ENCODE measurements around the gene UGT1A3. TPM values are rescaled to one million over a fixed set of nuclear protein-coding genes. Genes with fewer than 3 reads are reported as not detected.

UGT1A3 gene
- polyA plus RNA-seq, 1 donor, result not detected

DNA sequence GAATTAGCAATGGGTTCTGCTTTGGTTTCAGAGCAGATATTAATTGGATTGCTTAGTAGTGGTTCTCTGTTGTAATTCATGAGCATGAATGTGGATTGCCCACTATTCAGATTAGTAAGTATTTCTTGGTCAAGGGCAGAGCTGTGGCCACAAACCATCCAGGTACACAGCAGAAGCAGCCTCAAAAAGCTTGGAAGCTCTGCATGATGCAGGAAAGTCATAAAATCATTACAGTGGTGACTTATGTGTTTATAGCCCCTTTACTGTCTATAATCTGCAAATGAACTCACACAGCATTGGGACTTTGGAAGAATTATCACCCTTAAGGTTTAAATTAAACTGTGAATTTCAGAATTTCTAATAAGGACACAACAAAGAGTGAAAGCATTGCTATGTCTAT lies 29.3 kb downstream of the UGT1A3 start:
- DNase-seq, result no peak

DNA sequence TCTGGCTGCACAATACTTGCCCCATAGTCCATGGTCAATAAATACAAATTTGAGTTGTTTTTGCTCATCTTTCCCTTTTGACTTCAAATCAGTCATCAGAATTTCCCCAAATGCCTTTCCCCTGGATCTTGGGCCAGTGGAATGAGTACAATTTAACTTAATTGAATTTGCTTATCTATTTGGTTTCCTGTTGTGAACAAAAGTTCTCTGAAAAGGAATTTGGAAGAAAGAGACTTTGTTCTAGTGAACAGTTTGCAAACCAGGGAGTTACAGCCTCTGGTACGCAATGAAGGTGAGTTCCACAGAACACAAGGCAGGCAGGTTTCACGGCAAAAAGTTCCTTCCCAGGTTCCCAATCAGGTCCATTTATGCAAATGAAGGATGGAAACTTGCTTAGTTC lies 30.0 kb downstream of the UGT1A3 start:
- no peak for DNase-seq

DNA sequence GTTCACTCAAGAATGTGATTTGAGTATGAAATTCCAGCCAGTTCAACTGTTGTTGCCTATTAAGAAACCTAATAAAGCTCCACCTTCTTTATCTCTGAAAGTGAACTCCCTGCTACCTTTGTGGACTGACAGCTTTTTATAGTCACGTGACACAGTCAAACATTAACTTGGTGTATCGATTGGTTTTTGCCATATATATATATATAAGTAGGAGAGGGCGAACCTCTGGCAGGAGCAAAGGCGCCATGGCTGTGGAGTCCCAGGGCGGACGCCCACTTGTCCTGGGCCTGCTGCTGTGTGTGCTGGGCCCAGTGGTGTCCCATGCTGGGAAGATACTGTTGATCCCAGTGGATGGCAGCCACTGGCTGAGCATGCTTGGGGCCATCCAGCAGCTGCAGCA lies 31.2 kb downstream of the UGT1A3 start, which contains the start of gene UGT1A1:
Gene UGT1A1 (plus strand): TSS at position 228 of the 400 bp plus-strand sequence. CDS start 18 bp downstream, at position 246.
- no peak for DNase-seq

DNA sequence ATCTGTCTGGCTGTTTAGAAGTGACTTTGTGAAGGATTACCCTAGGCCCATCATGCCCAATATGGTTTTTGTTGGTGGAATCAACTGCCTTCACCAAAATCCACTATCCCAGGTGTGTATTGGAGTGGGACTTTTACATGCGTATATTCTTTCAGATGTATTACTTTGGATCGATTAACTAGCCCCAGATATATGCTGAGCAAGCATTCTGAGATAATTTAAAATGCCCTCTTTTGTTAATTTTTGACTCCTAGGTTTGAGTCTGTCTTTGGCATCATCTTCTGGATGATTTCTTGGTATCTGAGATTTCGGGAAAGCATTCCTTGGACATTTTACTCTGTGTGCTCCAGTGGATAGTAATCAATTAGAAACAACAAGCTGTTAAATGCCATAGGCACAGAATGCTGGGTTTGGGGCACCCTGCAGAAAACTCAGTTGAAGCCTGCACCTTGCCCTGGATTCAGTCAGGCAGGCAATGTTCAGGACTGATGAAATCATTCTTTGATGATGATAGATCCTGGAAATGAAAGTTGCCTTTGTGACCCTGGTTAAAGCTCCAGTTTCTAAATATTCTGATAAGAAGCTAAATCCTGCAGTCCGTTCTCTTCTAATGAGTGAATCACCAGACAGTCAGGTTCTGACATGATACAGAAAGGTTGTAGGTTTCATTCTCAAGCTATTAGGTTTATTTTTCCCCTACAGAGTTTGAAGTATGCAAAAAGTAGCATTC lies 32.4 kb downstream of the UGT1A3 start:
- no peak for DNase-seq

DNA sequence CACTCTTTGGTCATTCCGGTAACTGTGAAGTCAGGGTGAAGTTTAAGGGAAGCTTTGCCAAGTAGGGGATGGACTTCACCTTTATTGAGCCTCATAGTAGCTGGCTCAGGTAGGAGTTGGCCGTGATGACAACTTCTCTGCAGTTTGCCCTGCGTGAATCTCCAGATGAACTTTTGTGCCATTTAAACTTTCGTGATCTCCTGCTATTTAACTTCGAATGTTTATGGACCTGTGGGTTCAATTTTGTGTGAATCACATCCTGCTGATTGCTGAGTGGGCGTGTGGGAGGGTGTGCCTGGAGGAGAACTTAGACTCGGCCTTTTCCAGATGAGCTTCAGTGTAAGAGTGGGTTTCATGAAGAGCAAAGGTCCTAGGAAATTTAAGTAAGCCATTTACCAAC lies 35.4 kb downstream of the UGT1A3 start:
- DNase-seq, result no peak

DNA sequence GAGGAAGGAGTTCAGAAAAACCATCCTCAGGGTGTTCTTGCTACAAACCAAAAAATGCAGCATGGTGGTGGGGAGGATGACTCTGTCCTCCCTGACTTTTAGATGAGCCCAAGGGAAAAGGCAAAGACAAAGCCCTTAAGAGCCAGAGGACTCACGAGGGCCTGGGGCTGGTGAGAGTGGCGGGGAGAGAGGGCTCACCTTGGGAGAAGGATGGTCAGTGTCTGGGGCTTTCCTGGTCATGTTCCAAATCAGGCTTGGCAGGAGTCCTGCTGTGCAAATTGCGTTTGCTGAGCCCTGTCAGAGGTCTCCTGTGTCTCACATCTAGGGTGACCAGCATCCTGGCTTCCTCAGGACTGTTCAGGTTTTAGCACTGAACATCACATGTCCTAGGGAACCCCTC lies 35.9 kb downstream of the UGT1A3 start:
- DNase-seq, result no peak

DNA sequence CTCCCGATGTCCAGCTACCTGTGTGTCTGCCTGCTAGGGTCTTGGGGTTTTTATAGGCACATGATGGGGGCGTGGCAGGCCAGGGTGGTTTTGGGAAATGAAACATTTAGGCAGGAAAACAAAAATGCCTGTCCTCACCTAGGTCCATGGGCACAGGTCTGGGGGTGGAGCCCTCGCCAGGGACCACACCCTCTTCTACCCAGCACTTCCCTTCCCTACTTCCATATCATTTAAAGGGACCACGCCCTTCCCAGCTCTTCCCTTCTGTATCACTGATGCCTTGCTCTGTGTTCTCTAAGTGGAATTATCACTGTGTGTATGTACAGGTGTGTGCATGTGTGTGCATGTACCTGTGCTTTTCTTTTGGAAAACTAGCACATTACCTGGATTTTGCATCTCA lies 37.6 kb downstream of the UGT1A3 start:
- no peak for DNase-seq

DNA sequence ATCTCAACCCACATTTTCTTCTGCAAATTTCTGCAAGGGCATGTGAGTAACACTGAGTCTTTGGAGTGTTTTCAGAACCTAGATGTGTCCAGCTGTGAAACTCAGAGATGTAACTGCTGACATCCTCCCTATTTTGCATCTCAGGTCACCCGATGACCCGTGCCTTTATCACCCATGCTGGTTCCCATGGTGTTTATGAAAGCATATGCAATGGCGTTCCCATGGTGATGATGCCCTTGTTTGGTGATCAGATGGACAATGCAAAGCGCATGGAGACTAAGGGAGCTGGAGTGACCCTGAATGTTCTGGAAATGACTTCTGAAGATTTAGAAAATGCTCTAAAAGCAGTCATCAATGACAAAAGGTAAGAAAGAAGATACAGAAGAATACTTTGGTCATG lies 39.2 kb downstream of the UGT1A3 start:
- DNase-seq, result no peak

DNA sequence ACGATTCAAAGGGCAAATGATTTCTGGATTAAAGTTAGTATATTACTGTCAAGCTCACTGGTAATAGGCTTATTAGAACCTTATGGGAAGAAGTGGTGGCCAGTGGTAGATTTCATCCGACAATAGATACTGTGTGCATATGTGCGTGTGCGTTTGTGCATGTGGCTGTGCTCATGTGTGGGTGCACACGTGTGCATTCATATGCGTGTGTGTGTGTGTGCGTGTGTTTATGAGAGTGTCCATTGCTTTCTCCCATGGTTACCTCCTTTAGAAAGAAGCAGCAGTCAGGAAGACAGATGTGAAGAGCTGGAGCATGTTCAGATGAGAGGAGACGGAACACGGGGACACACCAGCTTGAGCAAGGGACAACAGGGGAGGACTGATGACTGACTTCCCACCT lies 40.4 kb downstream of the UGT1A3 start:
- no peak for DNase-seq

DNA sequence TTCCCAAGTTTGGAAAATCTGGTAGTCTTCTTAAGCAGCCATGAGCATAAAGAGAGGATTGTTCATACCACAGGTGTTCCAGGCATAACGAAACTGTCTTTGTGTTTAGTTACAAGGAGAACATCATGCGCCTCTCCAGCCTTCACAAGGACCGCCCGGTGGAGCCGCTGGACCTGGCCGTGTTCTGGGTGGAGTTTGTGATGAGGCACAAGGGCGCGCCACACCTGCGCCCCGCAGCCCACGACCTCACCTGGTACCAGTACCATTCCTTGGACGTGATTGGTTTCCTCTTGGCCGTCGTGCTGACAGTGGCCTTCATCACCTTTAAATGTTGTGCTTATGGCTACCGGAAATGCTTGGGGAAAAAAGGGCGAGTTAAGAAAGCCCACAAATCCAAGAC lies 43.3 kb downstream of the UGT1A3 start:
- no peak for DNase-seq

DNA sequence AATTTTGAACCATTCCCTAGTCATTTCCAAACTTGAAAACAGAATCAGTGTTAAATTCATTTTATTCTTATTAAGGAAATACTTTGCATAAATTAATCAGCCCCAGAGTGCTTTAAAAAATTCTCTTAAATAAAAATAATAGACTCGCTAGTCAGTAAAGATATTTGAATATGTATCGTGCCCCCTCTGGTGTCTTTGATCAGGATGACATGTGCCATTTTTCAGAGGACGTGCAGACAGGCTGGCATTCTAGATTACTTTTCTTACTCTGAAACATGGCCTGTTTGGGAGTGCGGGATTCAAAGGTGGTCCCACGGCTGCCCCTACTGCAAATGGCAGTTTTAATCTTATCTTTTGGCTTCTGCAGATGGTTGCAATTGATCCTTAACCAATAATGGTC lies 43.7 kb downstream of the UGT1A3 start:
- DNase-seq, result no peak

DNA sequence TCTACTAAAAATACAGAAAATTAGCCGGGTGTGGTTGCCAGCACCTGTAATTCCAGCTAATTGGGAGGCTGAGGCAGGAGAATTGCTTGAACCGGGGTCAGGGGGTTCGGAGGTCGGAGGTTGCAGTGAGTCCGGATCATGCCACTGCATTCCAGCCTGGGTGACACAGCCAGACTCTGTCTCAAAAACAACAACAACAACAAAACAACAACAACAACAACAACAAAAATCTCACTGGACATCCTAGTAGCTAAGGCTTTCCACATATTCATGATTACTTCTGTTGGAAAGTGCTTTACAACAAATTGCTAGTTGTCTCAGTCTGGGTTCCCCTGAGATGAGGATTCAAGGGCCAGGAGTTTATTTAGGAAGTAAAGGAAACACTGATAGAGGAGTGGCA lies 45.0 kb downstream of the UGT1A3 start:
- DNase-seq, result no peak

DNA sequence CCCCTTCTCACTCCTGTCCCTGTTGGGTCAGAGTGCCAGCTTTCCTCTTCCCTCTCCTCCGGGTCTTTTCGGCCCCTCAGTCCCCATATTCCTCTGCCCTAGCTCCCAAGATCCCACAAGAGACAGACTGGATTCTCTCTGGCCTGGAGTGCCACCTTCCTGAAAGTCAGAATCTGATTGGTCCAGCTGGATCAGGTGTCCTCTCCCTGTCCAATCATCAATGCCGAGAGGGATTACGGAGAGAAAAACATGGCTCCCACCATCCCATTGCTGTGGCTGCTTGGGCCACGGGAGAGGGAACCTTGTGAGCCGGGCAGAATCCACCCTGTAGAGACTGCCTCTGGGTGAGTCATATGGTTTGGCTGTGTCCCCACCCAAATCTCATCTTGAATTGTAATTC lies 46.6 kb downstream of the UGT1A3 start:
- DNase-seq, result no peak

DNA sequence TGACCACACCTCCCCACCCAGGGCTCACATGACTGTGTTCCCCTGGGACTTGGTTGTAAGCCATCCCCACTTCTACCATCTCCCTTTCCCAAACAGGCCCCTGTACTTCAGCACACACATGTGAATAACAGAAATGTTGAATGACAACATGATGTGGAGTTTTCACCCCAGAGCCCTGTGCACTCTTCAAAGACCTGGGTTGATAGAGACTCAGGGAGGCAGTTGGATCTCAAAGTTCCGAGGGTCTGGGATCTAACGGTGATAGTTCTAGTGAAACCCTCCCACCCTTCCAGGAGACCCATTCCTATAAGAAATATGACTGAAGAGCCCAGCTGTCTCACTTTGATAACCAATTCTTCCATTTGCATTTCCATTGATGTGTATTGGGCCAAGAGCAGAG lies 49.2 kb downstream of the UGT1A3 start, which contains the start of gene MROH2A:
Gene MROH2A (plus strand): TSS at position 301 of the 400 bp plus-strand sequence. CDS start 1,029 bp downstream, outside the sequence.
- no peak for DNase-seq

DNA sequence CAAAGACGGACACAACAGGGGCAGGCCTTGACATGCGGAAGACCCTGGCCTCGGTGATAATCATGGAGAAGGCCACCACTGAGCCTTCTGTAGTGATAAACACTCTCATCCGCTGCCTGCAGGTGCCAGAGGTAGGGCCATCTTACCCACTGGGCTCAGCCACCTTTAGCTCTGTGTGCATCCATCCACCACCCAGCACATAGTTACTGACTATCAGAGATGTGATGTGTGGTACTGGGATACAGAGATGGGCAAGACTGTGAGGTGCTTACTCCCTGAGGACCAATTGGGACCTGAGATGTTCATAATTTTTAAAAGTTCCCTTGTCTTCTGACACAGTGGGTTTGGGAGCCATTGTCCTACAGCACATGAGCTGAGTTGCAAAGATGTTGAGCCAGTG lies 50.9 kb downstream of the UGT1A3 start:
- no peak for DNase-seq

DNA sequence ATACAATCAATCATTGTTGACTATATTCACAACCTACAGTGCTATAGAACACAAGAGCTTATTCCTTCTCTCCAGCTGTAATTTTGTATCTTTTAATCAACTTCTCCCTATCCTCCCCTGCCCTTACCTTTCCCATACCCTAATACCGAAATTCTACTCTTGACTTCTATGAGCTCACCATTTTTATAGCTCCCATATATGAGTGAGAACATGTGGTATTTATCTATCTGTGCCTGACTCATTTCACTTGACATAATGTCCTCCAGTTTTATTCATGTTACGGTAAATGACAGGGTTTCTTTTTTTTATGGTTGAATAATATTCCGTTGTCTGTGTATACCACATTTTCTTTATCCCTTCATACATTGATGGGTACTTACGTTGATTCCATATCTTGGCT lies 51.9 kb downstream of the UGT1A3 start:
- DNase-seq, result no peak

DNA sequence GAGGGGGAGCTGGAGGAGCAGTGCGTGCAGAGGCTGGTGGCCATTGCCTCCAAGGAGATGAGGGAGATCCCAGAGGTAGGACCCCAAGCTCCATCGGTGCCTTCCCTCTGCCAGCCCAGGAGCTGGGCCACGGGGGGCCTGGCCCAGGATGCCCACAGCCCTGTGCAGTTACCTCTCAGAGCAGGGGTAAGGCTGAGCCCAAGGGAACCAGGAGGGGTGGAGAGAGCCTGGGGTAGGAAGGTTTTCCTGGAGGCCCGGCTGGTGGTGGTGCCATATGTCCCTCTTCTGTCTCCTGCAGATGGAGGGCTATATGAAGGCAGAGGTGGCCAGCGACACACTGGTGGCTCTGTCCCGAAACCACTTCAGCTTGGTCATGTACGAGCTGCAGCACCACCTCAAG lies 60.7 kb downstream of the UGT1A3 start:
- no peak for DNase-seq

DNA sequence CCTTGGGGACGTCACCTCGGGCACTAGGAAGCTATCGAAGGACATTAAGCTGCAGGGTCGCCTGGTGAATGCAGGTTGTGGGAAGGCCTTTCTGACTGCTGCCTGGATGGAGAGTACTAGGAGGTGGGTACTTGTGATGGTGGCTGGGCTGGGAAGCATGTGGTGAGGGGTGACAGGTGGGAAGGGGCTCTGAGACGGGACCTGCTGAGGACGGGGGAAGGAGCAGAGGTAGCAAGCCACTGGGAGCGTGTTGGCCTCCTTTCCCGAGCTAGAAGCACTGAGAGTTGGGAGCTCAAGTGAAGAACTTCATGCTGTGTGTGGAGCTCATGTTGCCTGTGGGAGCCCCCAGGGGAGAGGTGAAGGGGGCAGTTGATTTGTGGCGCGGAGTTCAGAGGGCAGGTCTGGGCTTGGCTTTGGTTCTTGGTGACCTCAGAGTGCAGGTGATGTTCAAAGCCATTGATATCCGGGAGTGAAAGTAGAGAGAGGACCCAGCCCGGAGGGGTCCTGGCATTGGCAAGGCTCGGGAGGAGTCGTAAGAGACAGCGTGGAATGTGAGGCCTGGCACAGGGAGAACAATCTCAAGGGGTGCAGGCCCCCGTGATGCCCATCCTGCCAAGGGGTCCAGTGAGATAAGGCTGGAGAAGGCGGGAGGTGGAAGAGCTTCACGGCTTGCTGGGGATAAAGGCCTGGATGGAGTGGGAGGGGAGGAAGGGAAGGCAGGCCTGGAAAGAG lies 62.5 kb downstream of the UGT1A3 start:
- DNase-seq, result no peak

DNA sequence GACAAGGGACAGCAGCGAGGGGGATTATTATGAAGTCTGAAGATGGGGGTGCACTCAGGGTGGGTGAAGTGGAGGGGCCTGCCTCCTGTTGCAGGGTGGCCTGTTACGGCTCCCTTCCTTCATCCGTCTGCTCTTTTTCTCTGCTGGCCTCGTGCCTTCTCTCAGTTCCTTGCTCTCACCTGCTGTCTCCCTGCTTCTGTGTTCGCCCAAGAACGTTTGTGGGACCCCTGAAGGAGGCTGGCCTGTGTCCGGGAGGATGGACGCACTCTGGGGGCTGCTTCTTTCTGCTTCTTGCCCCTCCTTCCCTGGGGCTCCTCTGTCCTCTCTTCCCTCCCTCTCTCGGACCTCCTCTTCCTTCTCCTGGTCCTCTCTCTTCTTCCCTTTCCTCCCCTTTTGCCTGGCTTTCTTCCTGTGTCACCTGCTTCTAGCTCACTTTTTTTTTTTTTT lies 63.1 kb downstream of the UGT1A3 start:
- no peak for DNase-seq

DNA sequence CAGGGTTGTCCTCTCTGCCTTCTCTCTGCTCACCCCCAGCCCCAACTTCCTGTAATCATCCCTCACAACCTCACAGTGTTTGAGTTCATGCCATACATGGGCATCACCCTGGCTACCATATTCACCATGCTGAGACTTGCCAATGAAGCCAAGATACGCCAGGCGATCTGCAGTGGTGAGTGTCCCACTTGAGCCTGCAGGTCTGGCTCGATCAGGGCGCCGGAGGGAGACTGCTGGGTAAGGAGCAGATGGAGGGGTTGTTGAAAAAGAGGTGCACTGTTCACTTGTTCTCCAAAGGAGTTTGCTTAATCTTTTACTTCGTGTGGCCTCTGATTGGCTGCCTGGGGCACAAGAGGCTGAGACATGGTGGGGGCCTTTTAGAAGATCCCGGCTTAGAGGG lies 63.9 kb downstream of the UGT1A3 start:
- no peak for DNase-seq

DNA sequence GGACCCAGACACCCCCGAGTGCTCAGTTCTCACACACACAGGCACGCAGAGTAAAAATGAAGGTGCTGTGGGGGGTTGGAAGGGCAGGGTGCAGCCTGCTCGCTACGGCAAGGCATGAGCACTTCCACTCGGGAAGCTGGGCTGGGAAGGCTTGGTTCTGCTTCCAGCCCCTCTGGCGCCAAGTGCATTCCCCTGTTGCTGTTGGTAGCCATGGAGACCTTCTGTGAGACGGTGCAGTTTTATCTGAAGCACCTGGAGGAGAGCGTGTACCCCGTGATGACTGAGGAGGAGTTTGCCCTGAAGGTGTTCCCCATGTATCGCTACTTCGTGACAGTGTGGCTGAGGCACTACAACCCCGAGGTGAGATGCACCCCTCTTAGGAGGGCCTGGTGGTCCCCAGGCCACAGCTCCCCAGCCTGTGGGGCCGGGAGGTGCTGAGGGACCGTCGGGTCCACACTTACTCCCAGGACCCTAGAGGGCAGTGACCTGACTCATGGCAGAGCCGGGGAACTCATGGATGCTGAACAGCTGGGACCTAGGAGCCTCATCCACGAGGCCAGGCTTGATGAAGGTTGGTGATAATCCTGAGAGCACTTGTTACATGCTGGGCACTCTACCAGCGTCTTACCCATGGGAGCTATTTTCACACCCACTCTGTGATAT lies 64.8 kb downstream of the UGT1A3 start:
- no peak for DNase-seq

DNA sequence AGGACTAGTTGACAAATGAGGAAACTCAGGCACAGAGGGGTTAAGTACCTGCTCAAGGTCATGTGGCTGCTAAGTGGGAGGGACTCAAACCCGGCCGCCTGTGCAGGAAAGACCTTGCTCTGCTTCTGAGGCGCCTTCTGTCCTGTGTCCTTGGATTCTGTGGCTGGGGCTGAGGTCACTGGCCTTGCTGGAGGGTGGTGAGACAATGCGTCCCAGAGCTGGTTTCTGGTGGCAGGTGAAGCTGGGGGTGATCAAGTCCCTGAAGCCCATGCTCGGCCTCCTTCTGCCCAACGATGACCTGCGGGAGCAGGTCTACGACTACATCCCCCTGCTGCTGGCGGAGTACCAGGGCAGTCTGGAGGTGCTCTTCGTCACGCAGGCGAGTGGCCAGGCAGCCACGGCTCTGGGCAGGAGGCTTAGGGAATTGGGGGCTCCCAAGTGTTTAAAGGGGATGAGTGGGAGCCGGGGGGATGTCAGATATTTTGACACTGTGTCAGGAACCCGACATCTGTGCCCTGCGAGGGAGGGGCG lies 65.4 kb downstream of the UGT1A3 start:
- DNase-seq, result no peak

DNA sequence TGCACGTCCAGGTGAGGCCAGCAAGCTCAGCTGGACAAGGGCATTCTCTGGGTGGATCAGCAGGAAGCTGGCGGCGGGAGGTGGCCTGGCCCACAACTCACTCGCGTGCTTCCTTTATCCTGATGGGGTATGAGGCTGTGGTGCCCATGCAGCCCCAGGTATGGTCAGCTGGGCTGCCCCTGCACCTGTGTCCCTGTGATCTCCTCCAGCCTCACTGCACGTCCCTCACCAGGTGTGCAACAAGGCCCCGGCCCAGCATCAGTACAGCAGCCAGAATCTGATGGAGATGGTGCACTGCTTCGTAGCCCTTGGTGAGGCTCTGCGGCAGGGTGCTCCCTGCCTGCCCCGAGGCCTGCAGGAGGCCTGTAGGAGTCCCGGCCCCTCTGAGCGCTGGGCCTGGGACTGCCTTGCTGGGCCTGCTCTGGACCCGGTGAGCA lies 66.9 kb downstream of the UGT1A3 start:
- no peak for DNase-seq
